Transverse colon (tissue), 4 donors: ENCODE data around the gene CPA2. TPM values are rescaled to one million over a fixed set of nuclear protein-coding genes. Genes with fewer than 3 reads are reported as not detected.
"Not testable (repeated sequence)": the region's sequence is repeated elsewhere in the genome, so short reads cannot be mapped to it uniquely, and the experiment has no call there.

Experiments used
- DNase-seq: peaks from one replicate; pipeline ENCODE4 v3.0.0-alpha.2; 2019
- H3K27ac ChIP-seq, 4 donors: fragments of 200-600 bp; sonication (generic); 2 replicates each; pipeline ENCODE4 v1.5.1; 2016 to 2018; ENCODE audit warnings: inconsistent platforms in 4 of 4
- H3K27me3 ChIP-seq: fragments of 200-600 bp; sonication (generic); 2 replicates; pipeline ENCODE4 v1.5.1; 2017; ENCODE audit warnings: inconsistent platforms
- H3K36me3 ChIP-seq, 4 donors: fragments of 200-600 bp; sonication (generic); 2 replicates each; pipeline ENCODE4 v1.5.1; 2017 to 2019; ENCODE audit warnings: inconsistent platforms in 4 of 4
- H3K4me1 ChIP-seq, 4 donors: fragments of 200-600 bp; sonication (generic); 2 replicates each; pipeline ENCODE4 v1.5.1; 2017 to 2020; ENCODE audit warnings: inconsistent platforms in 4 of 4
- H3K4me3 ChIP-seq, 4 donors: fragments of 200-600 bp; sonication (generic); 1 replicate in 1 of 4; 2 replicates in 3 of 4; pipeline versions ENCODE4 v1.5.1 to v1.6.1; 2017 to 2019; ENCODE audit warnings: inconsistent platforms in 4 of 4
- H3K9me3 ChIP-seq, 2 donors: fragments of 200-600 bp; sonication (generic); 2 replicates each; pipeline ENCODE4 v1.5.1; 2017 to 2019; ENCODE audit warnings: inconsistent platforms in 2 of 2
- CTCF ChIP-seq, 5 experiments: fragments of 200-600 bp in 3 of 5; fragments of 450-650 bp in 2 of 5; sonication (generic) in 3 of 5; IDR thresholded peaks; 1 replicate in 2 of 5; 2 replicates in 3 of 5; pipeline ENCODE4 v1.5.1; 2016 to 2017; ENCODE audit warnings: antibody characterized with exemption in 5 of 5, inconsistent platforms in 3 of 5, mild to moderate bottlenecking in 2 of 5, moderate library complexity in 1 of 5
- EP300 ChIP-seq: sonication (generic); formaldehyde crosslinking; IDR thresholded peaks from one replicate; pipeline ENCODE4 v1.6.1; 2017; ENCODE audit warnings: antibody characterized with exemption, low read depth
- POLR2A ChIP-seq: fragments of 450-650 bp; IDR thresholded peaks from one replicate; pipeline ENCODE4 v1.6.1; 2016; ENCODE audit warnings: antibody characterized with exemption, mild to moderate bottlenecking, moderate library complexity
- POLR2AphosphoS5 ChIP-seq, 3 donors: sonication (generic); formaldehyde crosslinking; IDR thresholded peaks; one replicate each; pipeline ENCODE4 v1.6.1; 2016; ENCODE audit warnings: antibody characterized with exemption in 3 of 3
- WGBS, 2 donors: methylation state at CpG; one replicate each; pipeline ENCODE4 v1.1.5; 2018; ENCODE audit warnings: low coverage in 1 of 2; 5-methylcytosine and 5-hydroxymethylcytosine counted together
- in situ Hi-C, 4 donors: fragments of 200-750 bp; cut with MboI; loops; one replicate each; pipeline versions ENCODE4 v1.15.0 to v1.15.1; 2017; ENCODE audit warnings: low sequenced_read_pairs in 3 of 4, low pct_ligation_motif_present in 1 of 4, low pct_unique_long_range_greater_than_20kb in 1 of 4
- intact Hi-C: fragments of 100-400 bp; cut with DNase I; formaldehyde crosslinking; loops from one replicate; pipeline ENCODE4 v1.15.1; 2023; ENCODE audit warnings: low total_unique reads
- total RNA-seq, 4 donors: library from RNA; depleted of rRNA; stranded (reverse); fragments of >200 nt; gene quantifications; one replicate each; pipeline ENCODE4 v1.1.0, GENCODE V29; 2016

Gene CPA2
- total RNA-seq, 4 donors from 2014 or later: 0.48 to 1.6 TPM; not detected in 2

- TF ChIP-seq EP300 (no peak), POLR2AphosphoS5 (IDR thresholded peaks at IDR 0.05) (no peak), POLR2A (no peak), CTCF (IDR thresholded peaks at IDR 0.05) (no peak)
- in situ Hi-C loops: no loop called here
These were observed 43.0 kb upstream of the CPA2 start for GRCh38 chr7:130223646-130224045.

GRCh38 chr7:130224210-130224609 lies 42.5 kb upstream of the CPA2 start:
- H3K4me1 ChIP-seq: peaks cover 0 to 15% (median 5%) of the 10 kb centered on the region in 4 donors
- H3K27ac ChIP-seq: no peak overlapping the region
- 80 to 89% methylated on average over 3 to 5 of the region's 5 CpGs for WGBS, 2 donors
- in situ Hi-C loops (no loop called here), intact Hi-C loops (no loop called here)
- no peak overlapping the region for H3K4me3 ChIP-seq
- no peak for DNase-seq
- H3K27me3 ChIP-seq: no peaks in the 10 kb centered on the region
- TF ChIP-seq POLR2A (no peak), POLR2AphosphoS5 (IDR thresholded peaks at IDR 0.05) (no peak), EP300 (no peak), CTCF (IDR thresholded peaks at IDR 0.05) (no peak)
- H3K9me3 ChIP-seq: no peaks in the 10 kb centered on the region
- H3K36me3 ChIP-seq: no peaks in the 10 kb centered on the region

More at GRCh38 chr7:130223646-130224045, 43.0 kb upstream of the CPA2 start:
- DNase-seq: no peak
- Histone ChIP-seq H3K27me3 (no peaks in the 10 kb centered on the region), H3K9me3 (no peaks in the 10 kb centered on the region), H3K36me3 (no peaks in the 10 kb centered on the region), H3K4me1 (peaks cover 0 to 10% (median 3%) of the 10 kb centered on the region in 4 donors), H3K27ac (no peak overlapping the region), H3K4me3 (no peak overlapping the region)
- WGBS, 2 donors: 20 to 85% methylated on average over 1 of the region's 1 CpG
- intact Hi-C loops: no loop called here

GRCh38 chr7:130224923-130225322 lies 41.7 kb upstream of the CPA2 start:
- H3K36me3 ChIP-seq, H3K4me3 ChIP-seq, H3K27me3 ChIP-seq, H3K9me3 ChIP-seq, DNase-seq, intact Hi-C loops: not testable (repeated sequence)
- peaks cover 0 to 15% (median 5%) of the 10 kb centered on the region in 4 donors for H3K4me1 ChIP-seq
- in situ Hi-C loops: loop anchor here in 2 of 4 donors (25.0 kb wide), 1 partner anchor 487 kb away; no protein-coding TSS in a partner anchor
- H3K27ac ChIP-seq: peak overlapping the region in 1 of 4 donors; percentile 32
- 84% methylated on average over 3 of the region's 3 CpGs; no CpG with 5 or more reads in 1 of the 2 donors for WGBS, 2 donors

GRCh38 chr7:130226333-130226732 lies 40.3 kb upstream of the CPA2 start:
- H3K9me3 ChIP-seq: no peaks in the 10 kb centered on the region
- DNase-seq: no peak
- peaks cover 0 to 15% (median 5%) of the 10 kb centered on the region in 4 donors for H3K4me1 ChIP-seq
- no peaks in the 10 kb centered on the region for H3K27me3 ChIP-seq
- no peak overlapping the region for H3K4me3 ChIP-seq
- in situ Hi-C loops: loop anchor here in 2 of 4 donors (25.0 kb wide), 1 partner anchor 486 kb away; no protein-coding TSS in a partner anchor
- no peak overlapping the region for H3K27ac ChIP-seq
- WGBS, 2 donors: 94 to 100% methylated on average over 1 of the region's 1 CpG
- intact Hi-C loops: no loop called here
- TF ChIP-seq POLR2A (no peak), EP300 (no peak), CTCF (IDR thresholded peaks at IDR 0.05) (no peak), POLR2AphosphoS5 (IDR thresholded peaks at IDR 0.05) (no peak)
- H3K36me3 ChIP-seq: no peaks in the 10 kb centered on the region
